ENCODE measurements around the gene DNAI1.
A peak's percentile ranks its signal among the peaks of the same experiment; 100 is the strongest.

Gene DNAI1

GRCh38 chr9:34458013-34458958, at the start of gene DNAI1, which contains the start of gene FAM219A:
Gene DNAI1 (plus strand): TSS chr9:34458805. CDS start chr9:34459006, 201 bp downstream.
Gene FAM219A (minus strand): TSS chr9:34458570. CDS start chr9:34458263, 307 bp downstream.
- TF ChIP-seq CTCF (conservative IDR thresholded peaks at IDR 0.05; ENCODE audit: low read depth, low read length), result no peak
- peak; percentile 90 for DNase-seq (ENCODE audit: low read depth)
- peak within 1 kb of the TSS; percentile 81 for H3K4me3 ChIP-seq (ENCODE audit: low read length)

- H3K4me3 ChIP-seq (ENCODE audit: low read length), result no peak overlapping the region
- no peak for TF ChIP-seq CTCF (conservative IDR thresholded peaks at IDR 0.05; ENCODE audit: low read depth, low read length)
- DNase-seq (ENCODE audit: low read depth), result no peak
Observed at GRCh38 chr9:34409154-34409553, 49.5 kb upstream of the DNAI1 start.

- DNase-seq (ENCODE audit: low read depth), result no peak
- no peak for TF ChIP-seq CTCF (conservative IDR thresholded peaks at IDR 0.05; ENCODE audit: low read depth, low read length)
- H3K4me3 ChIP-seq (ENCODE audit: low read length), result no peak overlapping the region
Observed at GRCh38 chr9:34412336-34412735, 46.3 kb upstream of the DNAI1 start.

- no peak for TF ChIP-seq CTCF (conservative IDR thresholded peaks at IDR 0.05; ENCODE audit: low read depth, low read length)
- peak; percentile 14 for DNase-seq (ENCODE audit: low read depth)
- H3K4me3 ChIP-seq (ENCODE audit: low read length), result no peak overlapping the region
Observed at GRCh38 chr9:34413231-34413852, 45.3 kb upstream of the DNAI1 start.

GRCh38 chr9:34417734-34418133, 40.9 kb upstream of the DNAI1 start:
- H3K4me3 ChIP-seq (ENCODE audit: low read length), result no peak overlapping the region
- no peak for TF ChIP-seq CTCF (conservative IDR thresholded peaks at IDR 0.05; ENCODE audit: low read depth, low read length)
- no peak for DNase-seq (ENCODE audit: low read depth)

- no peak for DNase-seq (ENCODE audit: low read depth)
- H3K4me3 ChIP-seq (ENCODE audit: low read length), result no peak overlapping the region
- TF ChIP-seq CTCF (conservative IDR thresholded peaks at IDR 0.05; ENCODE audit: low read depth, low read length), result no peak
Observed at GRCh38 chr9:34419716-34420504, 38.7 kb upstream of the DNAI1 start.
